Measurements from ENCODE around the gene REG4.

REG4 gene

DNA sequence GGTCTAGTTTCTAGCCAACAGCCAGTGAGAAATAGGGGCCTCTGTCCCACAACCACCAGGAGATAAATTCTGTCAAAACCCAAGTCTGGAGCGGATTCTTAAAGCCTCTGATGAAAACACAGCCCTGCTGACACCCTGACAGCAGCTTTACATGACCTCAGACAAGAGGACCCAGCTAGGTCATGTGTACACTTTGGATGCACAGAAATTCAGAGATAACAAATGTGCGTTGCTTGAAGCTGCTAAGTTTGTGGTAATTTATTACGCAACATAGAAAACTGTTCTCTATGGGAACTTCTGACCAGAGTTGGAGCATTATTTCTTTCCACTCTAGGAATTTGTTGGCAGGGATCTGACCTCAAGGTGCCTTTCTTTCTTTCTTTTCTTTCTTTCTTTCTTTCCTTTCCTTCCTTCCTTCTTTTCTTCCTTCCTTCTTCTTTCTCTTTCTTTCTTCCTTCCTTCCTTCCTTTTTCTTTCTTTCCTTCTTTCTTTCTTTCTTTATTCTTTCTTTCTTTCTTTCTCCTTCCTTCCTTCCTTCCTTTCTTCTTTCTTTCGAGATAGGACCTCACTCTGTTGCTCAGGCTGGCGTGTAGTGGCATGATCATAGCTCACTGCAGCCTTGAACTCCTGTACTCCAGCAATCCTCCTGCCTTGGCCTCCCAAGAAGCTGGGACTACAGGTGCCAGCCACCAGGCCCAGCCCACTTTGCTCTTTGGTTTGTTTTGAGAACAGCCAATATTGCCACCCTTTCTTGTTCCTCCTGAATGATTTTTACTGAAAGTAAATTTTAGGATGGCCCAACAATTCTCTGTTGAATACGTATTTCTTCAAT is 27.7 kb downstream of the REG4 start:
- ATAC-seq (ENCODE audit: insufficient read depth, low read depth), result no peak
- Histone ChIP-seq H2AFZ (ENCODE audit: low read depth, low read length) (no peak overlapping the region), H3K4me1 (ENCODE audit: insufficient read depth, low read length) (no peaks in the 10 kb centered on the region), H3K36me3 (ENCODE audit: insufficient read depth, low read length) (no peaks in the 10 kb centered on the region), H3K4me3 (ENCODE audit: low read depth in 1 of 2, low read length in 2 of 2) (no peak overlapping the region), H3K4me2 (ENCODE audit: insufficient read depth, low read length) (no peak overlapping the region), H3K9me3 (ENCODE audit: insufficient read depth, low read length, severe bottlenecking) (no peaks in the 10 kb centered on the region), H3K27me3 (ENCODE audit: insufficient read depth, low read length, poor library complexity) (peaks cover 16% of the 10 kb centered on the region), H4K20me1 (ENCODE audit: insufficient read depth, low read length) (no peaks in the 10 kb centered on the region), H3K27ac (ENCODE audit: low read length) (no peak overlapping the region), H3K79me2 (ENCODE audit: insufficient read depth, low read length) (no peaks in the 10 kb centered on the region), H3K9ac (ENCODE audit: low read depth, low read length) (no peak overlapping the region)
- no peak for TF ChIP-seq EZH2 (IDR thresholded peaks at IDR 0.05; ENCODE audit: borderline replicate concordance, low read depth, low read length, severe bottlenecking)
- no peak for TF ChIP-seq CTCF (IDR thresholded peaks at IDR 0.05; ENCODE audit: borderline replicate concordance, extremely low read depth, low read length, poor library complexity, severe bottlenecking)
- DNase-seq, result no peak

DNA sequence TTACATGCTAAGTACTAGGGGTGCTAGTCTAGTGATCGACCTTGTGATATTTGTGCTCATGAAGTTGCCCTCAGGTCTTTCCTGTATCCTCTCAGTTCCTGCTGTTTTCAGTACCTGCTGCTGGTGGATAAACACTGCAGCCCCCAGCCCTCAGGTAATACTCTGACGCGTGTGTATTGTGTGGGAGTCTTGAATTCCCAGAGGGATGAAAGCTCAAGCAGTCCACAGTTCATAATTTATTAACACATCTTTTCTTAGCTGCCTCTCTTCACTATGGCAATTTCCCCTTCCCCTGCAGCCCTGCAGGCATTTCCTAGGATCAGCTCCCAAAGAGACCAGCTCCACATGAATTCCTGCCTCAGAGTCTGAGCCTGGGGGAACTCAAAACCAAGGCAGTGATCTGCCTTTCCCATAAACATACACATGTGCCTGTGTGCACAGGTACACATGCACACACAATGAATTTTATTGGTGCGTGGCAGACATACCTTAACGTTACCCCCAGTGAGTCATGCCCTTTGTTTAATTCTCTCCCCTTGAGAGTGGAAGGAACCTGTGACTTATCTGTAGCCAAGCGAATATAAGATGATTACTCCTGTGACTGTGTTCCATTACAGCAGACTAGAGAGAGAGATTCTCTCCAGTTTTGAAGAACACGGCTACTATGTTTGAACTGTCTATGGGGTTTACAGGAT is 28.5 kb downstream of the REG4 start:
- Histone ChIP-seq H3K27ac (ENCODE audit: low read length) (no peak overlapping the region), H3K4me3 (ENCODE audit: low read depth in 1 of 2, low read length in 2 of 2) (no peak overlapping the region), H3K79me2 (ENCODE audit: insufficient read depth, low read length) (no peaks in the 10 kb centered on the region), H3K4me2 (ENCODE audit: insufficient read depth, low read length) (no peak overlapping the region), H3K27me3 (ENCODE audit: insufficient read depth, low read length, poor library complexity) (peaks cover 16% of the 10 kb centered on the region), H3K9me3 (ENCODE audit: insufficient read depth, low read length, severe bottlenecking) (no peaks in the 10 kb centered on the region), H3K36me3 (ENCODE audit: insufficient read depth, low read length) (no peaks in the 10 kb centered on the region), H3K9ac (ENCODE audit: low read depth, low read length) (no peak overlapping the region), H2AFZ (ENCODE audit: low read depth, low read length) (no peak overlapping the region), H4K20me1 (ENCODE audit: insufficient read depth, low read length) (no peaks in the 10 kb centered on the region), H3K4me1 (ENCODE audit: insufficient read depth, low read length) (no peaks in the 10 kb centered on the region)
- DNase-seq, result no peak
- no peak for ATAC-seq (ENCODE audit: insufficient read depth, low read depth)
- TF ChIP-seq EZH2 (IDR thresholded peaks at IDR 0.05; ENCODE audit: borderline replicate concordance, low read depth, low read length, severe bottlenecking) (no peak), CTCF (IDR thresholded peaks at IDR 0.05; ENCODE audit: borderline replicate concordance, extremely low read depth, low read length, poor library complexity, severe bottlenecking) (no peak)

GRCh38 chr1:119781434-119782210 is 29.6 kb downstream of the REG4 start:
- H3K27me3 ChIP-seq (ENCODE audit: insufficient read depth, low read length, poor library complexity), result peaks cover 16% of the 10 kb centered on the region
- H3K79me2 ChIP-seq (ENCODE audit: insufficient read depth, low read length), result no peaks in the 10 kb centered on the region
- H2AFZ ChIP-seq (ENCODE audit: low read depth, low read length), result no peak overlapping the region
- H3K4me1 ChIP-seq (ENCODE audit: insufficient read depth, low read length), result no peaks in the 10 kb centered on the region
- ATAC-seq (ENCODE audit: insufficient read depth, low read depth) (no peak), DNase-seq (no peak)
- H3K9me3 ChIP-seq (ENCODE audit: insufficient read depth, low read length, severe bottlenecking), result no peaks in the 10 kb centered on the region
- no peak overlapping the region for H3K27ac ChIP-seq (ENCODE audit: low read length)
- no peak overlapping the region for H3K4me3 ChIP-seq (ENCODE audit: low read depth in 1 of 2, low read length in 2 of 2)
- no peak overlapping the region for H3K9ac ChIP-seq (ENCODE audit: low read depth, low read length)
- no peak overlapping the region for H3K4me2 ChIP-seq (ENCODE audit: insufficient read depth, low read length)
- no peak for TF ChIP-seq EZH2 (IDR thresholded peaks at IDR 0.05; ENCODE audit: borderline replicate concordance, low read depth, low read length, severe bottlenecking)
- no peak for TF ChIP-seq CTCF (IDR thresholded peaks at IDR 0.05; ENCODE audit: borderline replicate concordance, extremely low read depth, low read length, poor library complexity, severe bottlenecking)
- no peaks in the 10 kb centered on the region for H3K36me3 ChIP-seq (ENCODE audit: insufficient read depth, low read length)
- no peaks in the 10 kb centered on the region for H4K20me1 ChIP-seq (ENCODE audit: insufficient read depth, low read length)

Measured in DND-41 (cell line).